OCI-LY1 (cell line): ENCODE data around the gene H3-3A.

ENCODE experiments used
- CTCF ChIP-seq: fragments of 200-600 bp; sonication (generic), shearing (Covaris generic); IDR thresholded peaks from 2 replicates; pipeline ENCODE4 v1.5.1; 2017; ENCODE audit warnings: mild to moderate bottlenecking, antibody characterized with exemption, low read length, moderate library complexity, mixed read lengths
- EZH2 ChIP-seq: fragments of 200-600 bp; sonication (generic), shearing (Covaris generic); IDR thresholded peaks from 2 replicates; pipeline ENCODE4 v1.8.0; 2017; ENCODE audit warnings: borderline replicate concordance, mixed run types, mild to moderate bottlenecking, antibody characterized with exemption, low read length, moderate library complexity, mixed read lengths

GRCh38 chr1:226017070-226017469, 45.4 kb upstream of the H3-3A start:
- TF ChIP-seq CTCF (no peak), EZH2 (no peak)
